ENCODE measurements around the gene MUC22.

DNA sequence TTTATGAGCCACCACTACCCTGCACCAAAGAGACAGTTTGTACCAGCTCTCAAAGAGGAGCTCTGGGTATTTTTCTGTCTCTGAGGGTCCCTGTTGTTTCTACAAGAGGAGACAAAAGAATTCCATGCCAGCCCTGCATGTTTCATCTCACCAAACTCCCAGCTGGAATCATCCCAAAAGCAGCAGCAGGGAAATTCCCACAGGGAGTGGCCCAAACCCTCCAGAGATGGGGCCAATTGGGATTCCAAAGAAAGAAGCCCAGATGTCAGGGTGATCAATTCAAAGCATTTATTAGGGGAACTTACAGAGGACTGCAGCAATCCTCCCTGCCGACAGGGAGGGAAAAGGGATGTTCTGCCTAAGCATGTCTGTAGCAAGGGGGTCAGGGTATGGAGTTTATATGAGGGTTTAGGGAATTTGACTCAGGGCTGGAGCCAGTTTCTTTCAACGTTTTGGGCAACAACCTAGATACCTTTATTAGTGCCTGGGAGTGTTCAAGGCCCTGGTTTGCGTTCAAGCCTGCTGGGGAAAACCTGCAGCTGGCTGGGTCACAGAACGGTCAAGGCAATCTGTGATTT is 47.2 kb downstream of the MUC22 start:
- TF ChIP-seq, protein P1, sequence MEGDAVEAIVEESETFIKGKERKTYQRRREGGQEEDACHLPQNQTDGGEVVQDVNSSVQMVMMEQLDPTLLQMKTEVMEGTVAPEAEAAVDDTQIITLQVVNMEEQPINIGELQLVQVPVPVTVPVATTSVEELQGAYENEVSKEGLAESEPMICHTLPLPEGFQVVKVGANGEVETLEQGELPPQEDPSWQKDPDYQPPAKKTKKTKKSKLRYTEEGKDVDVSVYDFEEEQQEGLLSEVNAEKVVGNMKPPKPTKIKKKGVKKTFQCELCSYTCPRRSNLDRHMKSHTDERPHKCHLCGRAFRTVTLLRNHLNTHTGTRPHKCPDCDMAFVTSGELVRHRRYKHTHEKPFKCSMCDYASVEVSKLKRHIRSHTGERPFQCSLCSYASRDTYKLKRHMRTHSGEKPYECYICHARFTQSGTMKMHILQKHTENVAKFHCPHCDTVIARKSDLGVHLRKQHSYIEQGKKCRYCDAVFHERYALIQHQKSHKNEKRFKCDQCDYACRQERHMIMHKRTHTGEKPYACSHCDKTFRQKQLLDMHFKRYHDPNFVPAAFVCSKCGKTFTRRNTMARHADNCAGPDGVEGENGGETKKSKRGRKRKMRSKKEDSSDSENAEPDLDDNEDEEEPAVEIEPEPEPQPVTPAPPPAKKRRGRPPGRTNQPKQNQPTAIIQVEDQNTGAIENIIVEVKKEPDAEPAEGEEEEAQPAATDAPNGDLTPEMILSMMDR (IDR thresholded peaks at IDR 0.05; ENCODE audit: low read depth, low read length), result no peak
- TF ChIP-seq, protein P2, sequence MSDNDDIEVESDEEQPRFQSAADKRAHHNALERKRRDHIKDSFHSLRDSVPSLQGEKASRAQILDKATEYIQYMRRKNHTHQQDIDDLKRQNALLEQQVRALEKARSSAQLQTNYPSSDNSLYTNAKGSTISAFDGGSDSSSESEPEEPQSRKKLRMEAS (IDR thresholded peaks at IDR 0.05; ENCODE audit: low read depth, low read length), result no peak

Data from NB4 (cell line).